Measurements from ENCODE around the gene CABCOCO1.

CABCOCO1 gene

DNA sequence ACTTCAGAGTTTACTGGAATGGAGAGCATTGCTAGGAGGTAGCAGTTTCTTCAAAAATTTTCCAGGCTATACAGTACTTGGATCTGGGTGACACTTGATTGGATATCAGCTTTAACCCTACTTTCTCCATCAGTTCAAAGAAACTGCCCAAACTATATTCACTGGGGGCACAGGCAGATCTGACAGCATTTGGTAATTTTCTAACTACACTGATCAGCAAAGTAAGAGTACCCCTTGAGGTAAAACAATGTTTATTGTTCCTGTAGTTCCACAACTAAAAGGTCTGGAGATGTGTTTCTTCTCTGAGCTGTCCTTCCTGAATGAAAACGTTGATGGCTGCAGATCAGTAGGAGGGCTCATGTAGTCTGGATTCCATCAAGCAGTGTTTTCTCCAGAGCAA, 104.2 kb downstream of the CABCOCO1 start:
- no peak overlapping the region for H3K27ac ChIP-seq
- TF ChIP-seq, protein P1, sequence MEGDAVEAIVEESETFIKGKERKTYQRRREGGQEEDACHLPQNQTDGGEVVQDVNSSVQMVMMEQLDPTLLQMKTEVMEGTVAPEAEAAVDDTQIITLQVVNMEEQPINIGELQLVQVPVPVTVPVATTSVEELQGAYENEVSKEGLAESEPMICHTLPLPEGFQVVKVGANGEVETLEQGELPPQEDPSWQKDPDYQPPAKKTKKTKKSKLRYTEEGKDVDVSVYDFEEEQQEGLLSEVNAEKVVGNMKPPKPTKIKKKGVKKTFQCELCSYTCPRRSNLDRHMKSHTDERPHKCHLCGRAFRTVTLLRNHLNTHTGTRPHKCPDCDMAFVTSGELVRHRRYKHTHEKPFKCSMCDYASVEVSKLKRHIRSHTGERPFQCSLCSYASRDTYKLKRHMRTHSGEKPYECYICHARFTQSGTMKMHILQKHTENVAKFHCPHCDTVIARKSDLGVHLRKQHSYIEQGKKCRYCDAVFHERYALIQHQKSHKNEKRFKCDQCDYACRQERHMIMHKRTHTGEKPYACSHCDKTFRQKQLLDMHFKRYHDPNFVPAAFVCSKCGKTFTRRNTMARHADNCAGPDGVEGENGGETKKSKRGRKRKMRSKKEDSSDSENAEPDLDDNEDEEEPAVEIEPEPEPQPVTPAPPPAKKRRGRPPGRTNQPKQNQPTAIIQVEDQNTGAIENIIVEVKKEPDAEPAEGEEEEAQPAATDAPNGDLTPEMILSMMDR (conservative IDR thresholded peaks at IDR 0.05) = no peak
- no peak for TF ChIP-seq ZFX (IDR thresholded peaks at IDR 0.05)

DNA sequence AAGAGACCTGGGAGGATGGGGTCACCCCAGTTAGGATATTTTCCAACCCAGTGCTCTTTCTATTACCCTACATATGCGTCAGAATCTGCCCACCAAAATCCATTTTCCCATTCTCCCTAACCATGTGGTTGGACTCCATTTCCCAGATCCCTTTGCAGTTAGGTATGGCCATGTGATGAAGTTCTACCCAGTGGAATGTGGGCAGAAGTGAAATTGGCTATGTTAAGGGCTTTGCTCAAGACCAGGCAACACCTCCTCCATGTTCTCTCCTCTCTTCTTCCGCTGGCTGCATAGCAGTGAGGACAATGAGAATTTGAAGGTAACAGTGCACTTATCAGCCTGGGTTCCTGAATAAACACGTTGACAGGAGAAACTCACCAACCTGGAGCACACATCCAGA, 111.3 kb downstream of the CABCOCO1 start:
- TF ChIP-seq ZFX (IDR thresholded peaks at IDR 0.05) = no peak
- TF ChIP-seq, protein P1 (conservative IDR thresholded peaks at IDR 0.05) = no peak
- no peak overlapping the region for H3K27ac ChIP-seq

GRCh38 chr10:61775111-61775510, 112.4 kb downstream of the CABCOCO1 start:
- TF ChIP-seq, protein P1 (conservative IDR thresholded peaks at IDR 0.05) = no peak
- TF ChIP-seq ZFX (IDR thresholded peaks at IDR 0.05) = no peak
- H3K27ac ChIP-seq = no peak overlapping the region

GRCh38 chr10:61776615-61777266, 114.0 kb downstream of the CABCOCO1 start:
- no peak overlapping the region for H3K27ac ChIP-seq
- TF ChIP-seq ZFX (IDR thresholded peaks at IDR 0.05) = no peak
- TF ChIP-seq, protein P1 (conservative IDR thresholded peaks at IDR 0.05) = no peak

DNA sequence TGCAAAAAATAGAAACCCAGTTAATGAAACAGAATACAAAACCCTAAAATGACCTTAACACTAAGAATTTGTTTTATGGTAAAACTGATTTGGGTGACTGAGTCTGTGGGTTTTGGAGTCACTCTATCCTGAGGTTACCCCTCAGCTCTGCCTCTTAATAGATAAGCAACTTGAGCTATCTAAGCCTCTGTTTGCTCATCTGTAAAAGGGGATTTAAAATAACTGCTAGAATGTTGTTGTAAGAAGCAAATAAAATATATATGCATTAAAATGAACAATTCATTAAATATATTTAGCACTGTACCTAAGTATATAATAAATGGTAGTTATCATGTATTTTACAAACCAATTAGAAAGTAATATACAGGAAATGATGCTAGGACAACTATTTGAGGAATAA, 115.4 kb downstream of the CABCOCO1 start:
- TF ChIP-seq, protein P1 (conservative IDR thresholded peaks at IDR 0.05) = no peak
- TF ChIP-seq ZFX (IDR thresholded peaks at IDR 0.05) = no peak
- no peak overlapping the region for H3K27ac ChIP-seq

- TF ChIP-seq, protein P1 (conservative IDR thresholded peaks at IDR 0.05) = no peak
- no peak overlapping the region for H3K27ac ChIP-seq
Measured at GRCh38 chr10:61779276-61779675, 116.5 kb downstream of the CABCOCO1 start.

GRCh38 chr10:61779950-61780659, 117.4 kb downstream of the CABCOCO1 start:
- TF ChIP-seq ZFX (IDR thresholded peaks at IDR 0.05) = no peak
- TF ChIP-seq, protein P1 (conservative IDR thresholded peaks at IDR 0.05) = no peak
- no peak overlapping the region for H3K27ac ChIP-seq
